Activated CD4-positive, CD25-positive, alpha-beta regulatory T cell treated with anti-CD3 and anti-CD28 coated beads, Interleukin-2, amount 50 U/mL, for 24 hours (primary cell): Measurements from ENCODE around the gene RECQL5.
A peak's percentile ranks its signal among the peaks of the same experiment; 100 is the strongest.

ENCODE experiments used
- ATAC-seq, 2 donors: fragments of 150-1000 bp; cut with Tn5 transposase; one replicate each; pipeline ENCODE4 v1.10.0; 2021; ENCODE audit warnings: mild to moderate bottlenecking in 1 of 2, moderate library complexity in 1 of 2

The RECQL5 gene

DNA sequence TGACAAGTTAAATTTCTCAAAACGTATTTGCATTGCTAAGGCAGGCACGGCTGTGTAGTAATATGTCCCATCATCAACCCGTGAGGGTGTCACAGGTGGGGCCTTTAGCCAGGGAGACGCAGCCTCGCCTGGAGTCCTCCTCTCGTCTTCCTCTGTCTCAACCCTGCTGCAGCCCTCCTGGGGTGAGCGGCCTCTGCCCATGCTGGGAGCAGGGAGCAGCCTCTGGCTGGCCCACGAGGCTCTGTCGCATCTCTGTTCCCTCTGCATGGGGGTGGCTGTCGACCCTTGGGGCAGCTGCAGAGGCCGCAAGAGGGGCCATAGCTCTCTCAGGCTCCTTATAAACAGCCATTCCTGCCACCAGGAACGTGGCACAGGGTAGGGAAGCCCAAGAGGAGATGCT is 34.5 kb downstream of the RECQL5 start:
- no peak for ATAC-seq

GRCh38 chr17:75631353-75631752 is 35.6 kb downstream of the RECQL5 start:
- no peak for ATAC-seq

- ATAC-seq: no peak
These were observed 36.7 kb downstream of the RECQL5 start for GRCh38 chr17:75630071-75630917.

DNA sequence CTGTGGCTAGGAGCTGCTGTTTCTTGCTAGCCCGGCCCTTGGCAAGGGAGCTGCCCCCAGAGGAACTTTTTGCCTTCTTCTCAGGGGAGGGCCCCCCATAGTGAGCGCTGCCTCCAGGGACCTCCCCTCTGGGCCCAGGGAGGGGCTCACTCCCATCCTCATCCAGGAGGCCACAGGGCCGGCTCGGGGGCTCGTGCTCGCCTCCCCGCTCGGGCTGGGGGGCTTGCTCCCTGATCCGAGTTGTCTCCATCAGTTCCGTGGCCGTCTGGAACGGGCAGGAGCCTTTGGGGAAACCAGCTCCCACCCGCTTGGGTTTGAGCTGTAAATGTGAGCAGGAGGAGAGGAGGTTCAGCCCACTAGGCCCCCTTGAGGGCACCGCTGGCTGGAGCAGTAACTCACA is 37.8 kb downstream of the RECQL5 start:
- no peak for ATAC-seq

- ATAC-seq: no peak
These were observed 38.5 kb downstream of the RECQL5 start for GRCh38 chr17:75628425-75628824.

DNA sequence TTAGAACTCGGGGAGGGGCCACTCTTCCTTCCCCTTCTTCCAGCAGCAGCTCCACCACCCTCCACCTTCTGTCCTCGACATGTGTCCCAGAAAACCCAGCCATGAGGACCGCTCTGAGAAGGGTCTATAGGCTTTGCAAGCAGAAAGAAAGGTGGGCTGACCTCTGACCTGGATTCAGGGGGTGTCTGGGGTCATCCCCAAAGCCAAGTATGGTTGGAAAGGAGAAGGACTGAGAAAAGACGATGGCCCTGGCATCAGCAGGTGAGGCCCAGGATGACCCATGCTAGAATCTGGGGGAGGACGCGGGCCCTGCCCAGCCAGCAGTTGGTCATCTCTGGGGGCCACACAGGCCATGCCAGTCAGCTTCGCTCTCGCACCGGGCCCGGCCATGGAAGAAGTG is 39.9 kb downstream of the RECQL5 start:
- ATAC-seq: no peak

DNA sequence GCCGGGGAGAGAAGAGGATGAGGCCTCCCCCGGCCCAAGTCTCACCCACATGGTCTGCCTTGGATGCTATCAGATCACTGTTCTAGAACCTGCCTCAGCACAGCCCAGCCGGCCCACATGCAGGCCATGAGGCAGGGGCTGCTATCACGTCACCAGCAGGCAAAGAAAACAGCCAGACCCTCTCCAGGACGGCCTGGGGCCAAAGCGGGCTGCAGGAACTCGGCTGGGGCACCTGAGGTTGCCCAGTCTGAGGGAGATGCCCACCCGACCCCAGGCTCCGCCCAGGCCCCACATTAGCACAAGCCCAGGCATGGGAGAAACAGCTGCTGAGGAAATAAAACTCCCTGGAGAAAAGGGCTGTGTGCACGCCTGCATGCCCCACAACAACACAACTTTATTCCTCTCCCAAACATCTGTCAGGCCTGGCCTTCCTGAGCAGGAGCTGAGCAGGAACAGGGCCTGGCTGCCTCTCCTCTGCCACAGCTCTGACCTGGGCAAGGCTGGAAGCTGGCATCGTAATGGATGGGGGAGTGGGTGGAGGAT is 40.4 kb downstream of the RECQL5 start:
- ATAC-seq: no peak

- peak in 1 of 2 donors; percentile 50 for ATAC-seq
These were observed 41.0 kb downstream of the RECQL5 start for GRCh38 chr17:75625813-75626486.

- ATAC-seq: no peak
These were observed 42.1 kb downstream of the RECQL5 start for GRCh38 chr17:75624714-75625345.

DNA sequence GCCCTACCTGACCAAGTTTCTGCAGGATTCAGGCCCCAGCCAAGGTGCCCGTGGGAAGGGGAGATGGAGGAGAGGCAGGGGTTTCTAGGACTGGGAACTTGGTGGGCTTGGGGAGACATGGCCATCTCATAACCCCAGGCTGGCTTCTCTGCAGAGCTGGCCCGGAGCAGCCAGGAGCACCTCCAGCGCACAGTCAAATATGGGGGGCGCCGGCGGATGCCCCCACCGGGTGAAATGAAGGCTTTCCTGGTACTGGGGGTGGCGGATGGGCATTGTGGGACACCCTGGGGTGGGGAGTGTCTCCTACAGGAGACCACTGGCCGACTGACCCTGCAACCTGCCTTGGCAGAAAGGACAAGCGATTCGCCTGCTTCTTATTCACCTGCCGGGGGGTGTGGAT is 42.9 kb downstream of the RECQL5 start:
- ATAC-seq: no peak

GRCh38 chr17:75623386-75623785 is 43.6 kb downstream of the RECQL5 start:
- ATAC-seq: no peak

GRCh38 chr17:75622771-75623273 is 44.1 kb downstream of the RECQL5 start:
- ATAC-seq: no peak

- ATAC-seq: no peak
These were observed 44.9 kb downstream of the RECQL5 start for GRCh38 chr17:75622076-75622475.

GRCh38 chr17:75621489-75621888 is 45.5 kb downstream of the RECQL5 start:
- no peak for ATAC-seq

GRCh38 chr17:75619506-75620431 is 47.2 kb downstream of the RECQL5 start:
- peak in 1 of 2 donors; percentile 14 for ATAC-seq

- no peak for ATAC-seq
These were observed 49.3 kb downstream of the RECQL5 start for GRCh38 chr17:75617675-75618074.

GRCh38 chr17:75617218-75617617 is 49.7 kb downstream of the RECQL5 start:
- ATAC-seq: no peak

- ATAC-seq: no peak
These were observed 50.3 kb downstream of the RECQL5 start for GRCh38 chr17:75616521-75617122.

DNA sequence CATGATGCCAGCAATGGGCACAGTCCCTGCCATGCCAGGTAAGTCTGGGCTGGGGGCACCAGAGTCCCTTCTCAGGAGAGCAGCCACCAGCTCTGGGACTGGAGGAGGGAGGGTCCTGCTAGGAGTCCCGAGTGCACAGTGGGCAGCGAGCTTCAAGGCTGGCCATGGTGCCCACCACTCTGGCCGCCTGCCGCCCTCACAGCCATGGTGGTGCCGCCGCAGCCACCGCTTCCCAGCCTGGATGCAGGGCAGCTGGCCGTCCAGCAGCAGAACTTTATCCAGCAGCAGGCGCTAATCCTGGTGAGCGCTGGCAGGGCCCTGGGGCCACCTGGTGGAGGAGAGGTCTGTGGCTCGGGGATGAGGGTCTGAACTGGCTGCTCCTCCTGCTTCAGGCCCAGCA is 51.7 kb downstream of the RECQL5 start:
- ATAC-seq: no peak

DNA sequence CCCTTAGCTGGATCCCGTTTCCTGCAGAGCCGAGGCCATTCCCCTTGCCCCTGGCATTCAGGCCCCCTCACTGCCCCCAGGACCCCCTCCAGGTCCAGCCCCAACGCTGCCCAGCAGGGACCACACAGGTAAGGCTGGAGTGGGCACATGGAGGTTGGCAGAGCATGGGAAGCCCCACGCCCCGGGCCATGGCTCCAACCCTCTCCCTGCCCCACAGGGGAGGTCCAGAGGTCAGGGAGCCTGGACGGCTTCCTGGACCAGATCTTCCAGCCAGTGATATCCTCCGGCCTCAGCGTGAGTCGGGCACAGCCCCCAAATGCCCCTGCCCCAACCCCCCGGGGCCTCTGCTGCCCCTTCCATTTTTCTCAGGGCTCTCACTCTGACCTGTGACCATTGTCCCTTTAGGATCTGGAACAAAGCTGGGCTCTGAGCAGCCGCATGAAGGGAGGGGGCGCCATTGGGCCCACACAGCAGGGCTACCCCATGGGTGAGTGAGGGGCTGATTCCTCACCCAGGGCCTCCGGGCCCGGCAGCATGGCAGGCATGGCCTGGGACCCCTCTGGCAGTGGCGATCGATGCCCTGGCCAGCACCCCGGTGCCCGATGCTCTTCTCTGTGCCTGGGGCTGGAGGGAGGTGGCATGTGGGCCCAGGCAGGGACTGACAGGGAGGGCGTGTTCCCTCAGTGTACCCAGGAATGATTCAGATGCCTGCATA is 52.2 kb downstream of the RECQL5 start:
- no peak for ATAC-seq

DNA sequence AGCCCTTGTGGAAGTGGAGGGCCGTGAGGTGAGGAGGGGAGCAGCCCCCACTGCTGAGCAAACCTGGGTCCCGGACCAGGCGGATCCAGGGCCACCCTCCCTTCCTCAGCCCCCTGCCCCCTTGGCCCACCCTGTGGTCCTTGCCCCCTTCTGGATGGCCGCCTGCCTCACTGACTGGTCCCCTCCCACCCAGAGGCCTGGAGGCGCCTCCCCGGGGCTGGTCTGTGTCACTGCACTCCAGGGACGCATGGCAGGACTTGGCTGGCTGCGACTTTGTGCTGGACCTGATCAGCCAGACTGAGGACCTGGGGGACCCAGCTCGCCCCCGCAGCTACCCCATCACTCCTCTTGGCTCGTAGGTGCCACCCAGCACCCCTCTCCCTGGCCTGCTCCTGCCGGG is 52.9 kb downstream of the RECQL5 start:
- ATAC-seq: no peak
